GM12864 (cell line): Measurements from ENCODE around the gene PDE3A.
"Not testable (repeated sequence)": the region's sequence is repeated elsewhere in the genome, so short reads cannot be mapped to it uniquely, and the experiment has no call there.

Experiments used
- DNase-seq: peaks from one replicate; pipeline ENCODE4 v3.0.0-alpha.2; 2011; ENCODE audit warnings: low read depth
- H3K4me3 ChIP-seq: 2 replicates; pipeline ENCODE4 v1.5.1; 2011; ENCODE audit warnings: mild to moderate bottlenecking, low read depth, low read length, control low read depth
- CTCF ChIP-seq: IDR thresholded peaks from 2 replicates; pipeline ENCODE4 v1.5.1; 2011; ENCODE audit warnings: low read depth, mild to moderate bottlenecking, moderate library complexity, low read length, control low read depth, inconsistent platforms; ENCODE audit errors: missing control alignments

PDE3A gene

GRCh38 chr12:20596061-20596460, 227.7 kb downstream of the PDE3A start:
- DNase-seq = no peak
- H3K4me3 ChIP-seq = no peak overlapping the region
- no peak for TF ChIP-seq CTCF

- no peak for TF ChIP-seq CTCF
- DNase-seq = no peak
- H3K4me3 ChIP-seq = no peak overlapping the region
Measured at GRCh38 chr12:20599757-20600156, 231.4 kb downstream of the PDE3A start.

GRCh38 chr12:20601668-20602280, 233.4 kb downstream of the PDE3A start:
- TF ChIP-seq CTCF = no peak
- no peak overlapping the region for H3K4me3 ChIP-seq
- DNase-seq = no peak

- no peak overlapping the region for H3K4me3 ChIP-seq
- no peak for TF ChIP-seq CTCF
- no peak for DNase-seq
Measured at GRCh38 chr12:20602641-20603391, 234.5 kb downstream of the PDE3A start.

- no peak for DNase-seq
- TF ChIP-seq CTCF = no peak
- H3K4me3 ChIP-seq = no peak overlapping the region
Measured at GRCh38 chr12:20604408-20605067, 236.2 kb downstream of the PDE3A start.

GRCh38 chr12:20615020-20615419, 246.7 kb downstream of the PDE3A start:
- H3K4me3 ChIP-seq, DNase-seq: not testable (repeated sequence)

GRCh38 chr12:20616093-20616492, 247.8 kb downstream of the PDE3A start:
- DNase-seq = no peak
- H3K4me3 ChIP-seq = no peak overlapping the region
- TF ChIP-seq CTCF = no peak
